T-helper 2 cell treated with Interferon-gamma antibody and Interleukin-4, amounts not matched to agents 100 ng/mL and 5 ng/mL, for 36 hours (primary cell): Measurements from ENCODE around the gene HMGXB3. TPM values are rescaled to one million over a fixed set of nuclear protein-coding genes. Genes with fewer than 3 reads are reported as not detected.

Experiments used
- intact Hi-C: fragments of 100-400 bp; cut with micrococcal nuclease; formaldehyde crosslinking; loops from one replicate; pipeline ENCODE4 v1.15.1; 2023
- total RNA-seq: library from RNA; stranded (reverse); gene quantifications from 2 replicates; pipeline ENCODE4 v1.2.3, GENCODE V29; 2022

HMGXB3 gene
- total RNA-seq, 1 donor from 2014 or later = 33.6 TPM

- intact Hi-C loops = loop anchor here (2.0 kb wide), 2 partner anchors 37 to 67 kb away; partner anchors contain the start of genes HMGXB3 and TIGD6
Measured at GRCh38 chr5:150067405-150067960, 66.9 kb downstream of the HMGXB3 start.

DNA sequence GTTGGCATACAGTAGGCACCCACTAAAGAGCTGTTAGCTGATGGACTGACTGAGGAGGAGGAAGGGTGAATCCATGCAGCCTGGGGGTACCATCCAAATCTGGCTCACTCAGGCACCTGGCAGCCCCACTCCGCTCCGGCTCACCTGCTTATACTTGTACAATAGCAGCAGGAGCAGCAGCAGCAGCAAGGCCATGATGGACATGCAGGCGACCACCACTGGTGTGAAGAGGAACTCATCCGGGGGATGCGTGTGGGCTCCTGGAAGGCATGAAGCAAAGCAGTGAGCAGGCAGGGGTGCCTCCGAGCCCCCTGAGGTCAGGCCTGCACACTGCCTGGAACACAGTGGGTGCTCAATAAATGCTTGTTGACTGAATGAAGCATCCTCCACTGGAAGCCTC, 67.5 kb downstream of the HMGXB3 start:
- intact Hi-C loops = no loop called here

GRCh38 chr5:150068472-150068871, 67.9 kb downstream of the HMGXB3 start:
- intact Hi-C loops = no loop called here

DNA sequence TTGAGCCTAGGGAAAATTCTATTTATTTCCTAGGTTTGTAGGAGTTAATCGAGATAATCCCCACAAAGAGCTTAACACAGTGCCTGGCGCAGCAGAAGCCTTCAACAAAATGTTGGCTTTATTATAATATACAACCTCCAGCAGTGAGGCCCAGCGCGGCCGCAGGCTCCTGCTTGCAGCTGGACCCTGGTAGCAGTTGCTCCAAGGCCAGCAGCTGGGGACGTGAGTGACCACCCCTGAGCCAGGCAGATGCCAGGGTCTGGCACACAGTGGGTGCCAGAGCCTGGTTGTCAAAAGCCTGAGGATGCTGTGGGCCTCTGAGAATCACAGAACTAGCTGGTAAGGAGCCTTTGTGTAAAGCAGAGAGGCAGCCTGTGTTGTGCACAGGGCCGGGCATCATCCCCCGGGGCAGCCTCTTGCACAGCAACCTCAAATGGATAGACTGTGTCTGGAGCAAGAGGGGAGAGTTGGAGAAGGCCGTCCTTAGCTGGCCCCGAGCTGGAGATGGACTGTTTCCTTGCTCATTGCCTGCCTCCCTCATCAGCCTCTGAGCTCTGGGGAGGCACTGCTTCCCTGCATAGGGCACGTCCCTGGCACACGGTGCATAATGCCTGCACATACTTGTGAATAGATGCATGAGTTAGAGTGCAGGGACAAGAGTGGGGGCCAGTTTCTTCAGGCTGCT, 68.6 kb downstream of the HMGXB3 start:
- intact Hi-C loops = no loop called here

DNA sequence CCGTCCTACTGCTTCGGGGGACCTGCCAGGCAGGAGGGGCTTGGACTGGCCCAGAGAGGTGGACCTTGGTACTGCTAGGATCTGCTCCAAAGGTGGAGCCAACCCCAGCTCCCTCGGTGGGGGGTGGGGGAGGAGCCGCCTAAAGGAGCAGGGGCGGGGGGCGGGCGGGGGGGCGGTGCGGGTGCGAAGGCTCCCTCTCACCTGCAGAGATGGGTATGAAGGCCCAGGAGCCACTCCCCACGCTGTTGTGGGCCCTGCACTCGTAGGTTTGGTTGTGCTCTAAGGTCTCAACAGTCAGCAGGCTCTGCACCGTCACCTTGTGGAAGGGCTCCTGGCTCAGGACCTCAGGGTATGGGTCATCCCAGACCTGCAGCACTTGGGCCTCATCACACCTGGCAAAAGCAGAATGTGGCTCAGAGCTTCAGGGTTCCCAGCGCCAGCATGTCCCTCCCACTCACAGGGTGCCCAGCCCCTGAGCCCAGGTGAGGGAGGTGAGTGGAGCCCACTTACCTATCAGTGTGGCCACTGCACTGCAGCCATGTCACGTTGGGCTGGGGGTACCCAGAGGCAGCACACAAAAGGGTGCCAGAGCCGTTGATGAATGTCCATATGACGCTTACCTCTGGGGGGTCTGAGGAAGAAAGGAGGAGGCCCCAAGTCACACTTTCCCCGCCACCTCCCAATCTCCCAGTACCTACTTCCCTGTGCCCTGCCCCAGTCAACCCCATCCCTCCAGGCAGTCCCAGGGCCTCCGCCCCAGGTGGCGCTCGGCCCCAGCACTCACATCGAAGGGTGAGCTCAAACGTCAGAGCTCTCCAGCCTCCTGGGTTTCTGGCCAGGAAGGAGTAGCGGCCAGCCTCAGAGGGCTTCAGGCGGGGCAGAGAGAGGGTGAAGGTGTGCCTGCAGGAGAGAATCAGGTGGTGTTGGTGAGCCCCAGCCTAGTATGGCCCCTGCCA, 69.4 kb downstream of the HMGXB3 start:
- intact Hi-C loops = no loop called here

DNA sequence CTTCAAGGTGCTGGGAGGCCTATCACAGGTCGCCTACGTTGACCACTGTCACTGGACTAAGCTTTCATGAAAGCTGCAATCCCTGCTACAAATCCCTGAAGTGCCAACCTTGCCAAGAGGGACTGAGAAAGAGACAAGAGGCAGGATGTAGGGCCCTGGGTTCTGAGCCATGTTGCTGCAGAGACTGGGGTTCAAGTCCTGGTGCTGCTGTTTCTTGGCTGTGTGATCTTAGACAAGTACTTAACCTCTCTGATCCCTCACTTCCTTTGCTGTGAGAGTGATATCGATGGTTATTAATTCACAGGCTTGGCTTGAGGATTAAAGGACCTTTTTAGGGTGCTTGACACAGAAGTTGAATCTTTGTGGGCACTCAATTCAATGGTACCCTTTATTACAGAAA, 70.3 kb downstream of the HMGXB3 start:
- intact Hi-C loops = no loop called here

- intact Hi-C loops = no loop called here
Measured at GRCh38 chr5:150073086-150073625, 72.6 kb downstream of the HMGXB3 start.

GRCh38 chr5:150073677-150074076, 73.1 kb downstream of the HMGXB3 start:
- intact Hi-C loops = no loop called here

- intact Hi-C loops = no loop called here
Measured at GRCh38 chr5:150075233-150075632, 74.7 kb downstream of the HMGXB3 start.

DNA sequence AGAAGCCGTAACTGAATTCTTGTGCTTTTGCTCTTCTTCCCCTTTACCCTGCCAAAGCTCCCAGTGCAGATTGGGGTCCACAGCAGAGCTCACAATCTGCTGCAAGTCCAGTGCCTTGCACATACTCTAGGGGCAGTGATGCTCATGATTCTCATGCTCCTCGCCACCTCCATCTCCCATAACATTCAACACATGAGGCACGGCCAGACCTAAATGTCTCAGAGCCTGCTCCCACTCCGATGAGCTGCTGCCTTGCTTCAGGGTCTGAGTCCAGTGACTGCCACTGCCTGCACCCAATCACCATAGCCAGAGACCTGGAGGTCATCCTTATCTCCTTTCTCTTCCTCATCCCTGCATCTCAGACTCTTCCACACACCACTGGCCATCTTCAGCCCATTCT, 75.3 kb downstream of the HMGXB3 start:
- intact Hi-C loops = no loop called here

- intact Hi-C loops = no loop called here
Measured at GRCh38 chr5:150077060-150077459, 76.5 kb downstream of the HMGXB3 start.

DNA sequence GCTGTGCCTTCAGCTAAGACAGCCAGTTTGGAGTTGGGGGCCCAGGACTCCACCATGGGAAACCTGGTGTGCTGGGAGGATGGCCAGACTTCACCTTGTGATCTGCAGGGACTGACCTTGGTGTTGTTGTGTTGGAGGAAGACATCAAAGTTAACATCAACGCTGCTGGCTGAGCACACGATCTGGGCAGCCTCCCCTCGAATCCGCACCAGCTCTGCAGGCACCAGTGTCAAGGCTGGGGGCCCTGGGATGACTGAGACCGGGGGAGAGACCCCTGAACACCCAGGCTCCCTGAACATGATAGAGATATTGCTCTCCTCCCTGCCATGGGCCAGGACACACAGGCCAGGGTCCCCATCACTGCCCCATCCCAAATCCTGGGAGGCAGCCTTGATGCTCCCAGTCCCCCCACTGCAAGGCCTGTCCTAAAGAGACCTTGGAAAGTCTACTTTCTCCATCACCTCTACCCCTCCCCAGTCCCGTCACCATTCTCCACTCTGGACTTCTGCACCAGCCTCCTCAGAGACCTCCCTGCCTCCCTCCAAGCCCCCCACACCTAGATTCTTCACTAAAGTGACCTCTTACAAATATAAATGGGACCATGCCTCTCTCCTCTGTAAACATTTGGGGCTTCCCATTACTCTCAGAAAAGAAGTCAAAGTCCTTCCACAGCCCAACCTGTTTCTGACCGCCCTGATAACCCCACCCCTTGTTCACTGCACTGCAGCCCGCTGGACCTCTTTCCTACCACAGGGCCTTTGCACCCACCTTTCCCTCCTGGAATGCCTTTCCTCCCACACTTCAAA, 77.7 kb downstream of the HMGXB3 start:
- intact Hi-C loops = no loop called here

DNA sequence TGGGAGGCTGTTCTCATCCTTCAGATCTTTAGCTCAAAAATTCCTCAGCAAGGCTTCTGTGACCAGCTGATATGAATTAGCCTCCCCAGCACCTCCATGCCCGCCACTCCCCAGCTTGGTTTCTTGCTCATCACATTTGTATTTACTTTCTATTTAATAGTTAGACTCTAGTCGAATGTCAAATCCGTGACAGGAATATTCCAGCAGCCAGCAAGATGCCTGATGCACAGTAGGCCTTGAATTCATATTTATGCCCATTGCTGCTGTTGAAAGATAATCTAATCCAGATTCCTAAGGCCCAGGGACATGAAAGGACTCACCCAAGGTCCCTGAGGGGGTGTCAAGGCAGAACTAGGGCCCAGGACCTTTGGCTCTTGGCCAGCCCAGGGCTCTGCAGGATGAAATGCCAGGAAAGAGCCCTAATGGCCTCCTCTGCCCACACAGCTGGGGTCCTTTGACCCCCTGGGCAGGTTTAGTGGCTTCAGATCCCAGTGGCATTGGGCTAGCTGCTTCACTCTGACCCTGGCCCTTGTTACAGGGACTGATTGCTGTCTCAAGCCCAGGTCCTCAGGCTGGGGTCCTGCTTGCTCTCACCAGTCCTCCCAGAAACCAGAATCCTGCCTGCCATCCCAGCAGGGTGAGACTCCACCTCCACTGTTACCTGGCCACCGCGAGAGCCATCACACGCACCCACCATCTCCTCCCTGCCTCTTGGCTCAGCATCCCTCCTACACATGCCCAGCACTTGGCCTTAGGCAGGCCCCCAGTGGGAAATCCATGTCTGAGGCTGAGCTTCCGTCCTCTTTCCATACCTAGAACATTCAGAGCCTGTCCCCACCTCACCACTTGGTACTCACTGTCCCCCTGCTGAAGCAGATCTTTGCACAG, 78.5 kb downstream of the HMGXB3 start:
- intact Hi-C loops = no loop called here

DNA sequence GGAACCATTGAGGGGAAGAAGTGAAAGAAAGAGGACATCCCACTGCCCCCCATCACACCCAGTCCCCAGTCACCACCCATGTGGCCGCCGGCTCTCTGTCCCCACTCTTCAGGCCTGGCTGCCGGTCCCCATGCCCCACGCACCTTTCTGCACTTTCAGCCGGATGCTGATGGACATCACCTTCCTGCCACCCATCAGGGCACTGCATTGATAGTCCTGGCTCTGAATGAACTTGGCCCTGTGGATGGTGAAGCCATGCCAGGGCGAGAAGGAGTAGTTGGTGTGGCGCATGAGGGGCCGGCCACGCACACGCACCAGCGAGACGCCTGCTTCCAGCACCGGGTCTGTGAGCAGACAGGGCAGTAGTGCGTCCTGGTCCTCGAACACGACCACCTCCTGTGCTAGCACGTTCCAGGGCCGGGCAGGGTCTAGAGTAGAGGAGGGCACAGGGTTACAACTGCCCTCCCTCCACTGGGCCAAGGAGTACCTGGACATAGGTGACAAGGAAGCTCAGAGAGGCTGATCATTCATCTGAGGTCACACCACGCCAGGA, 79.4 kb downstream of the HMGXB3 start:
- intact Hi-C loops = no loop called here

- intact Hi-C loops = no loop called here
Measured at GRCh38 chr5:150080696-150081435, 80.3 kb downstream of the HMGXB3 start.

DNA sequence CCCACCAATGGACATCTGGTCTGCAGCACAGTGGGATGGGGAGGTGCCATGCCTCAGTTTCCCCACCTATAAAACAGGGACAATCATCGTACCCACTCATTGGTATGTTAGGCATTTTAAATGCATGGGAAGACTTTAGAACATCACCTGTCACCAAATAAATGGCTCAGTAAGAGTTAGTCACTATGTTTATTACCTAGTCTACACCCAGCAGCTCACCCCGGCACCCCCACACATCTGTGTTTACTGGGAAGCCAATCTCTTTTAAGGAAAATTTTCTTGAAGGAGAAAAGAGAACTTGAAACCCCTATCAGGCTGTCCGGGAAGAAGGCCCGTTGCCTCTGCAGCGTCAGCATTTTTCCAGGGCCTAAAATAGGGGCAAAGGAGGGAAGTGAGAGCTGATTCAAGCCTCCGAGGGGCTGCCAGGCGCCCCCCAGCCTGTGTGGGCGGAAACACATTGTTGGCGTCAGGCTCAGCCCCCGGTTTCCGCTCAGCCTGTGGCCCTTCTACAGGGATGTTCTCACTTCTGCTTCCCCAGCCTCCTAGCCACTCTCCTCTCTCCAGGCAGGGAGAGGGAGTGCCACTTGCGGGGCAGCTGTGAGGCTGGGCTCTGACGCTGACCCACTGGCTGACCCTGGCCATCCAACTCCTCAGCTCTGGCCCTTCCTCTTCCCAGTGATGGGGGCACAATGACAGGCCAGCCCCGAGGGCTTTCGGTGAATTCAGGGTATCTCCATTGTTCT, 81.2 kb downstream of the HMGXB3 start:
- intact Hi-C loops = no loop called here

- intact Hi-C loops = no loop called here
Measured at GRCh38 chr5:150082374-150082773, 81.8 kb downstream of the HMGXB3 start.

- intact Hi-C loops = no loop called here
Measured at GRCh38 chr5:150082889-150083288, 82.3 kb downstream of the HMGXB3 start.
